IMR-90 (cell line): ENCODE measurements around the gene ASH1L. TPM values are rescaled to one million over a fixed set of nuclear protein-coding genes. Genes with fewer than 3 reads are reported as not detected.
A peak's percentile ranks its signal among the peaks of the same experiment; 100 is the strongest.

Experiments
- ATAC-seq: fragments of 200-7000 bp; cut with Tn5 transposase; 2 replicates; pipeline ENCODE4 v1.9.1; 2020; ENCODE audit warnings: low read depth, mild to moderate bottlenecking, moderate library complexity
- BruUV-seq: library from RNA; stranded (reverse); fragments of 400-500 nt; replicated peaks from 2 replicates; lab custom pipeline; 2021; lab: Mats Ljungman, UMichigan
- CTCF ChIA-PET: fragments of 300-600 bp; formaldehyde crosslinking; extraction: SDS; loops from one replicate; lab custom pipeline; 2021; ENCODE audit warnings: antibody characterized with exemption; lab: Yijun Ruan, JAX
- POLR2A ChIA-PET: fragments of 300-600 bp; sonication (Branson Sonifier 250); formaldehyde crosslinking; loops from one replicate; lab custom pipeline; 2022; ENCODE audit warnings: antibody characterized with exemption; ENCODE audit not compliant: unreplicated experiment; lab: Charles Lee
- DNase-seq: peaks from one replicate; pipeline ENCODE4 v3.0.0; 2013
- H2AFZ ChIP-seq: replicated peaks from 2 replicates; pipeline ENCODE3; 2013; ENCODE audit warnings: low read length, mild to moderate bottlenecking; ENCODE audit not compliant: poor library complexity
- H2AK5ac ChIP-seq: 2 replicates; pipeline ENCODE4 v1.6.1; 2013; ENCODE audit warnings: low read depth, low read length, inconsistent platforms
- H2AK9ac ChIP-seq: replicated peaks from 2 replicates; pipeline ENCODE3; 2013; ENCODE audit warnings: mild to moderate bottlenecking, low read depth, low read length, moderate library complexity; ENCODE audit not compliant: poor library complexity
- H2BK120ac ChIP-seq: 2 replicates; pipeline ENCODE4 v1.6.1; 2013; ENCODE audit warnings: low read depth, low read length, inconsistent platforms
- H2BK15ac ChIP-seq: 3 replicates; pipeline ENCODE4 v1.6.1; 2013; ENCODE audit warnings: low read depth, low read length, inconsistent platforms
- H2BK20ac ChIP-seq: 2 replicates; pipeline ENCODE4 v1.6.1; 2013; ENCODE audit warnings: low read depth, mild to moderate bottlenecking, inconsistent platforms, low read length, moderate library complexity
- H2BK5ac ChIP-seq: 2 replicates; pipeline ENCODE4 v1.6.1; 2013; ENCODE audit warnings: mild to moderate bottlenecking, low read depth, low read length, inconsistent platforms; ENCODE audit not compliant: poor library complexity, severe bottlenecking
- H3K14ac ChIP-seq: replicated peaks from 2 replicates; pipeline ENCODE4 v1.6.1; 2013; ENCODE audit warnings: low read depth, low read length, inconsistent platforms
- H3K18ac ChIP-seq: 2 replicates; pipeline ENCODE4 v1.6.1; 2013; ENCODE audit warnings: low read depth, low read length, control low read depth
- H3K23ac ChIP-seq: 2 replicates; pipeline ENCODE4 v1.6.1; 2013; ENCODE audit warnings: low read depth, low read length, inconsistent platforms
- H3K27ac ChIP-seq: 2 replicates; pipeline ENCODE4 v1.5.1; 2013; ENCODE audit warnings: mild to moderate bottlenecking, control low read depth, low read length; ENCODE audit not compliant: insufficient read depth
- H3K27me3 ChIP-seq: 2 replicates; pipeline ENCODE4 v1.6.1; 2013; ENCODE audit warnings: low read length; ENCODE audit not compliant: control insufficient read depth, insufficient read depth
- H3K36me3 ChIP-seq: 2 replicates; pipeline ENCODE4 v1.6.1; 2013; ENCODE audit warnings: low read length, mixed read lengths; ENCODE audit not compliant: control insufficient read depth, insufficient read depth
- H3K4ac ChIP-seq: 2 replicates; pipeline ENCODE4 v1.6.1; 2013; ENCODE audit warnings: low read depth, low read length, inconsistent platforms
- H3K4me1 ChIP-seq: 2 replicates; pipeline ENCODE4 v1.6.1; 2013; ENCODE audit warnings: low read length, mixed read lengths; ENCODE audit not compliant: control insufficient read depth, insufficient read depth
- H3K4me2 ChIP-seq: 2 replicates; pipeline ENCODE4 v1.6.1; 2013; ENCODE audit warnings: low read depth, mild to moderate bottlenecking, control low read depth, low read length, moderate library complexity
- H3K4me3 ChIP-seq: 2 replicates; pipeline ENCODE4 v1.5.1; 2013; ENCODE audit warnings: low read depth, mild to moderate bottlenecking, control low read depth, low read length, moderate library complexity; ENCODE audit not compliant: insufficient read depth
- H3K56ac ChIP-seq: 2 replicates; pipeline ENCODE4 v1.6.1; 2013; ENCODE audit warnings: low read length, inconsistent platforms; ENCODE audit not compliant: insufficient read depth; ENCODE audit errors: extremely low read depth
- H3K79me1 ChIP-seq, 2 experiments: 2 replicates each; pipeline ENCODE4 v1.6.1; 2013; ENCODE audit warnings: low read length in 2 of 2, inconsistent platforms in 1 of 2, low read depth in 1 of 2
- H3K9ac ChIP-seq: 2 replicates; pipeline ENCODE4 v1.6.1; 2013; ENCODE audit warnings: low read depth, low read length, control low read depth
- H3K9me1 ChIP-seq: 2 replicates; pipeline ENCODE4 v1.6.1; 2013; ENCODE audit warnings: low read length, inconsistent platforms; ENCODE audit not compliant: insufficient read depth
- H3K9me3 ChIP-seq: 2 replicates; pipeline ENCODE4 v1.6.1; 2013; ENCODE audit warnings: low read length; ENCODE audit not compliant: control insufficient read depth, insufficient read depth
- H4K20me1 ChIP-seq: 2 replicates; pipeline ENCODE4 v1.6.1; 2013; ENCODE audit warnings: low read length, inconsistent platforms; ENCODE audit not compliant: insufficient read depth
- H4K5ac ChIP-seq: 2 replicates; pipeline ENCODE4 v1.6.1; 2013; ENCODE audit warnings: mild to moderate bottlenecking, low read depth, low read length, control low read depth
- H4K8ac ChIP-seq, 2 experiments: 2 replicates each; pipeline ENCODE4 v1.6.1; 2013; ENCODE audit warnings: low read depth in 2 of 2, low read length in 2 of 2, control low read depth in 1 of 2, inconsistent platforms in 1 of 2
- H4K91ac ChIP-seq: 2 replicates; pipeline ENCODE4 v1.6.1; 2013; ENCODE audit warnings: low read depth, low read length, inconsistent platforms; ENCODE audit not compliant: insufficient read depth
- CEBPB ChIP-seq: IDR thresholded peaks from 2 replicates; pipeline ENCODE4 v1.6.1; 2012; ENCODE audit warnings: low read depth, low read length, improper control_type of control experiment
- RCOR1 ChIP-seq: IDR thresholded peaks from 2 replicates; pipeline ENCODE4 v1.6.1; 2012; ENCODE audit warnings: mild to moderate bottlenecking, low read length, improper control_type of control experiment; ENCODE audit not compliant: insufficient replicate concordance
- WGBS, 2 experiments: methylation state at CpG; one replicate each; pipeline versions ENCODE4 v1.1.5 to v1.1.7; 2013; ENCODE audit warnings: missing lambda C conversion rate in 2 of 2; ENCODE audit not compliant: insufficient read length in 1 of 2; ENCODE audit errors: extremely low coverage in 2 of 2; 5-methylcytosine and 5-hydroxymethylcytosine counted together
- dilution Hi-C: fragments of 300-500 bp; cut with HindIII; formaldehyde crosslinking; loops from one replicate; pipeline ENCODE4 v1.14.3; 2018; ENCODE audit warnings: low sequenced_read_pairs; ENCODE audit not compliant: unreplicated experiment
- in situ Hi-C: fragments of 300-500 bp; cut with MboI; formaldehyde crosslinking; loops from 3 replicates; pipeline ENCODE4 v1.14.3; 2019; ENCODE audit warnings: low sequenced_read_pairs, inconsistent platforms, mixed read lengths
- intact Hi-C: fragments of 100-400 bp; cut with micrococcal nuclease; formaldehyde crosslinking; loops from 2 replicates; pipeline ENCODE4 v1.10.0; 2022
- polyA plus RNA-seq, 3 experiments: library from polyadenylated mRNA; depleted of rRNA; stranded (reverse); fragments of >200 nt; gene quantifications; 2 replicates each; pipeline ENCODE4 v1.2.3, GENCODE V29; 2012; ENCODE audit warnings: low replicate concordance in 1 of 3
- total RNA-seq: library from RNA; depleted of rRNA; stranded (reverse); fragments of >200 nt; gene quantifications from 2 replicates; pipeline ENCODE4 v1.2.3, GENCODE V29; 2012

Gene ASH1L
- total and polyA plus RNA-seq, 2 of the 4 experiments (the other 2 are of a cell fraction) = 13.7 to 18.5 TPM

DNA sequence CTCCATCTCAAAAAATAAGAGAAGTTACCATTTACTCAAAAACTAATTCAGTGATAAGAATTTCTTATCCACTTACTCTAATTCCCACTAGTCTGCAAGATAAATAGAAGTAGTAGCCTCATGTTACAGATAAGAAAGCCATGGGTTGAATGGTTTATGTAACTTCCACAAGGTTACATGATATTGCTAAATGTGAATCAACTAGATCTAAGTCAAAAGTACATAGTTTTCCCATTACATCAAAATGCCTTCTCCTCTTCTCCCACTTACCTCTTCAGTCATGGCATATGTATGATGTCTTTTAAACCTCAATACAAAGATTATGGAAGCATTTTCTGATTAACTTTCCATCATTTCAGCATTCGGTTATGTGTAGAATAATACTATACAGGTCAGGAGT is 108.5 kb downstream of the ASH1L start:
- no peak overlapping the region for H3K9ac ChIP-seq
- no peak overlapping the region for H3K4me3 ChIP-seq
- no peak overlapping the region for H3K14ac ChIP-seq
- no TSS peak for BruUV-seq
- H3K9me1 ChIP-seq = 0 out of 2 replicates have a peak, but pooled peaks cover 7% of the 10 kb centered on the region
- H3K18ac ChIP-seq = no peak overlapping the region
- H3K36me3 ChIP-seq = peaks cover 7% of the 10 kb centered on the region; the same call in 1 of the 2 replicates
- H3K56ac ChIP-seq = no peak overlapping the region
- in situ Hi-C loops (no loop called here), dilution Hi-C loops (no loop called here), intact Hi-C loops (no loop called here)
- H2AFZ ChIP-seq = no peak overlapping the region
- no peak overlapping the region for H3K23ac ChIP-seq
- H4K8ac ChIP-seq = no peak overlapping the region
- H3K4me2 ChIP-seq = no peak overlapping the region
- no peaks in the 10 kb centered on the region for H3K9me3 ChIP-seq
- H3K27ac ChIP-seq = peak overlapping the region; percentile 6; the same call in 1 of the 2 replicates
- WGBS, 2 experiments = no CpG with 5 or more reads among the region's 1 CpG
- no peak overlapping the region for H3K4ac ChIP-seq
- H2BK15ac ChIP-seq = no peak overlapping the region
- H3K4me1 ChIP-seq = peaks cover 2% of the 10 kb centered on the region
- no peaks in the 10 kb centered on the region for H3K27me3 ChIP-seq
- H2BK5ac ChIP-seq = no peak overlapping the region
- no peaks in the 10 kb centered on the region for H4K20me1 ChIP-seq
- DNase-seq (peak; percentile 87), ATAC-seq (peak; percentile 79)
- ChIA-PET POLR2A (no interaction called here), CTCF (no interaction called here)
- H2AK5ac ChIP-seq = no peak overlapping the region
- H2AK9ac ChIP-seq = no peak overlapping the region
- H2BK20ac ChIP-seq = no peak overlapping the region
- no peak overlapping the region for H4K91ac ChIP-seq
- no peak overlapping the region for H4K5ac ChIP-seq
- no peak overlapping the region for H2BK120ac ChIP-seq
- TF ChIP-seq RCOR1 (no peak), CEBPB (peak; percentile 80)
- peaks cover 15 to 30% of the 10 kb centered on the region in 2 experiments for H3K79me1 ChIP-seq
